ENCODE results near the gene CAPZA3.

DNA sequence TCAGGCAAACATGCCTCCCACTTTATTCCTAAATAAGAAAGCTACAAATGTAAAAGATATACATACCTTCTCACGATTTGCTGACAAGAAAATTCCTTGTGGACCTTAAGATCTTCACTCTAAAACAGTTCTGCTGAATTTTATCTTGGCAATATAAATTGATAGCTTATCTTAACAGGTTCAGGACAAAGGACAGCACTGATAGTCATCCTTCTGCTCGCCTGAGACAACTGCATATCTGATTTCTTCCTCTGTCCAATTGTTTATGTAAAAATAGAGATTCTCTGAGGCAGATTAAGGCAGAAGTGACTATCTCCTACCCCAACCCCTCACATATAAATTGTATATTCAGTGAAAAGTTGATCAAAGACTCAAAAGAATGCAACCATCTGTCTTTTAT is 44.9 kb downstream of the CAPZA3 start:
- TF ChIP-seq EZH2phosphoT487 (IDR thresholded peaks at IDR 0.05): no peak
- TF ChIP-seq, protein P1, sequence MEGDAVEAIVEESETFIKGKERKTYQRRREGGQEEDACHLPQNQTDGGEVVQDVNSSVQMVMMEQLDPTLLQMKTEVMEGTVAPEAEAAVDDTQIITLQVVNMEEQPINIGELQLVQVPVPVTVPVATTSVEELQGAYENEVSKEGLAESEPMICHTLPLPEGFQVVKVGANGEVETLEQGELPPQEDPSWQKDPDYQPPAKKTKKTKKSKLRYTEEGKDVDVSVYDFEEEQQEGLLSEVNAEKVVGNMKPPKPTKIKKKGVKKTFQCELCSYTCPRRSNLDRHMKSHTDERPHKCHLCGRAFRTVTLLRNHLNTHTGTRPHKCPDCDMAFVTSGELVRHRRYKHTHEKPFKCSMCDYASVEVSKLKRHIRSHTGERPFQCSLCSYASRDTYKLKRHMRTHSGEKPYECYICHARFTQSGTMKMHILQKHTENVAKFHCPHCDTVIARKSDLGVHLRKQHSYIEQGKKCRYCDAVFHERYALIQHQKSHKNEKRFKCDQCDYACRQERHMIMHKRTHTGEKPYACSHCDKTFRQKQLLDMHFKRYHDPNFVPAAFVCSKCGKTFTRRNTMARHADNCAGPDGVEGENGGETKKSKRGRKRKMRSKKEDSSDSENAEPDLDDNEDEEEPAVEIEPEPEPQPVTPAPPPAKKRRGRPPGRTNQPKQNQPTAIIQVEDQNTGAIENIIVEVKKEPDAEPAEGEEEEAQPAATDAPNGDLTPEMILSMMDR (IDR thresholded peaks at IDR 0.05): no peak
